Measurements from ENCODE around the gene SHTN1. TPM values are rescaled to one million over a fixed set of nuclear protein-coding genes. Genes with fewer than 3 reads are reported as not detected.

The SHTN1 gene
- total RNA-seq, 2 donors from 2014 or later: 13.9 to 18.2 TPM

DNA sequence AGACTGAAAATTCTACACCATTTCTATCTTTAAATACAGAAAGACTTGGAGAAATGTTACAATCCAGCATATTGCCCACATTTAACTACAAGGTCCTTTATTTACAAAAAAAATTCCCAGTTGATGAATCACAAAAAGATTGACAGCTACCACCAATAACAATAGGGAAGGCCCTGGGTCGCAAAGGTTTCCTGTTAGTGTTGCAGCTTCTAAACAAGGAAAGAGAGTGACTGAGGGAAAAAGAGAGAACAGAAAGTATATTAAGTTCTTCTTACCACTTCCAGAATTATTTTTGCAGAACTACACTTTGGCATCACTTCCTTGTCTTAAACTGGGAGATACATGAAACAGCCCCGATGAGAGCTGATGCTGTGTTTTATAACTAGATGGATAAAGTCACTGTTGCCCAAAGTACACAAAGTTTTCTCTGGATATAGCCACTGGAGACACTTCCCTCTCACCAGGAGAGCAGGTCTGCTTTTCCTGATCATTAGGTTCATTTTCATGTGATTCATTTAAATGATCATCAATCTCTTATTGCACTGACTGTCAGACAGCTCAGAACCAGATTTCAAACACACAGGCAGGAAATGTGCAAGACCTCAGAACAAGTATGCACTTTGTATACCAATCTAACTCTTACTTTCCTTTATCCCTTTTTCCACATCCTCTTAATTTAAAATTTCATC lies 57.0 kb downstream of the SHTN1 start:
- Histone ChIP-seq H3K27ac (no peak overlapping the region), H3K36me3 (no peaks in the 10 kb centered on the region), H3K4me3 (no peak overlapping the region), H3K27me3 (replicated peaks; ENCODE audit: insufficient read depth) (no peaks in the 10 kb centered on the region), H3K4me1 (ENCODE audit: control insufficient read depth in 1 of 2, low read depth in 2 of 2) (peaks cover 0 to 6% of the 10 kb centered on the region in 2 donors), H3K9me3 (no peaks in the 10 kb centered on the region)
- DNase-seq (ENCODE audit: low spot score): no peak
- TF ChIP-seq, protein P1, sequence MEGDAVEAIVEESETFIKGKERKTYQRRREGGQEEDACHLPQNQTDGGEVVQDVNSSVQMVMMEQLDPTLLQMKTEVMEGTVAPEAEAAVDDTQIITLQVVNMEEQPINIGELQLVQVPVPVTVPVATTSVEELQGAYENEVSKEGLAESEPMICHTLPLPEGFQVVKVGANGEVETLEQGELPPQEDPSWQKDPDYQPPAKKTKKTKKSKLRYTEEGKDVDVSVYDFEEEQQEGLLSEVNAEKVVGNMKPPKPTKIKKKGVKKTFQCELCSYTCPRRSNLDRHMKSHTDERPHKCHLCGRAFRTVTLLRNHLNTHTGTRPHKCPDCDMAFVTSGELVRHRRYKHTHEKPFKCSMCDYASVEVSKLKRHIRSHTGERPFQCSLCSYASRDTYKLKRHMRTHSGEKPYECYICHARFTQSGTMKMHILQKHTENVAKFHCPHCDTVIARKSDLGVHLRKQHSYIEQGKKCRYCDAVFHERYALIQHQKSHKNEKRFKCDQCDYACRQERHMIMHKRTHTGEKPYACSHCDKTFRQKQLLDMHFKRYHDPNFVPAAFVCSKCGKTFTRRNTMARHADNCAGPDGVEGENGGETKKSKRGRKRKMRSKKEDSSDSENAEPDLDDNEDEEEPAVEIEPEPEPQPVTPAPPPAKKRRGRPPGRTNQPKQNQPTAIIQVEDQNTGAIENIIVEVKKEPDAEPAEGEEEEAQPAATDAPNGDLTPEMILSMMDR (IDR thresholded peaks at IDR 0.05): no peak
- ATAC-seq (ENCODE audit: insufficient number of reproducible peaks, low FRiP score, low read depth): no peak

DNA sequence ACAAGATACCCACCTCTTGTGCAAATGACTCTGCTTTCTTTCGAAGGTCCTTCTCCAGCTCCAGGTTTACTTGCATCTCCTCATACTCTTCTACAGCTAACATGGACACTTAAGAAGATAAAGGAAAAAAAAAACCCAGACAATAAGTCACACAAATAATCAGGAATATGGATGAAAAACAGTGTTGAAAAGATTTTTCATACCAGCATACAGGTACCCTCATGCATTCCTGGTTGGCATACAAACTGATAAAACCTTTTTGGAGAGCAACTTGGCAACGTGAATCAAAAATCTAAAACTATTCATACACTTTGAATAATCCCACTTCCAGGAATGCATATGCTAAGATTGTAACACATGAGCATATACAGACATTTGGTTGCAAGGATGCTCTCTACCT lies 60.1 kb downstream of the SHTN1 start:
- Histone ChIP-seq H3K9me3 (no peaks in the 10 kb centered on the region), H3K4me3 (no peak overlapping the region), H3K27me3 (replicated peaks; ENCODE audit: insufficient read depth) (no peaks in the 10 kb centered on the region), H3K4me1 (ENCODE audit: control insufficient read depth in 1 of 2, low read depth in 2 of 2) (peaks cover 0 to 6% of the 10 kb centered on the region in 2 donors), H3K36me3 (peaks cover under 1% of the 10 kb centered on the region), H3K27ac (no peak overlapping the region)
- TF ChIP-seq, protein P1 (IDR thresholded peaks at IDR 0.05): no peak
- no peak for ATAC-seq (ENCODE audit: insufficient number of reproducible peaks, low FRiP score, low read depth)
- DNase-seq (ENCODE audit: low spot score): no peak

DNA sequence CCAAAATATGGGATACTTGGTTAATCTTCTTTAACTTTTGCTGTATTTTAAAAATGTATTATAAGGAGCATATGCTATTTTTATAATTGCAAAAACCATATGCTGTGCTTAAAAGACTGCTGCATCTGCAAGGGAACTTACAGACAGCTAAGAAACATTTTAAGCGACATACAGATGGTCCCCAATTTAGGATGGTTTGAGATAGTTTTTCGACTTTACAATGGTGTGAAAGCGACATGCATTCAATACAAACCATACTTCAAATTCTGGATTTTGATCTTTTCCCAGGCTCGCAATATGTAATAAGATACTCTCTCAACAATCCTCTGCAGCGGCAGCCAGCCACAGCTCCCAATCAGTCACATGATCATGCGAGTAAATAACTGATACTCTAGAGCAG lies 73.2 kb downstream of the SHTN1 start:
- H3K4me3 ChIP-seq: no peak overlapping the region

DNA sequence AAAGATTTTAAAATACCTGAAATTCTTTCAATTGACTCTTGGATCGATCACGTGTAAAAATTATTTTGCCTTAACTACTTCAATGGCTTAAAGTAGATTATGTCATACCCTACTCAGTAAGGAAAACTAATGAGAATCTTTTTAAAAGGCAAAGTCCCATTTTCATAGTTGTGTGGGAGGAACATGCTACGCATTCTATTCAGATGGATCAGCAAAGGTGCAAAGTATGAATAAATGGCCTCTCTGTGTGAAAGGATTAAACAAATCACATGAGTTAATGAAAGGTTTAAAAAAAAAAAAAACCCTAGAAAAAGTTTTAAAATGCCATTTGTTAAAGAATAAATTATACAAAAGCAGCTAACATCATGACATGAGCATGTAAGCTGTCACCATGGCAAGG lies 78.6 kb downstream of the SHTN1 start:
- Histone ChIP-seq H3K4me3 (no peak overlapping the region), H3K36me3 (no peaks in the 10 kb centered on the region), H3K27ac (no peak overlapping the region), H3K27me3 (replicated peaks; ENCODE audit: insufficient read depth) (no peaks in the 10 kb centered on the region), H3K9me3 (no peaks in the 10 kb centered on the region), H3K4me1 (ENCODE audit: control insufficient read depth in 1 of 2, low read depth in 2 of 2) (no peaks in the 10 kb centered on the region)
- DNase-seq (ENCODE audit: low spot score): no peak
- no peak for ATAC-seq (ENCODE audit: insufficient number of reproducible peaks, low FRiP score, low read depth)
- TF ChIP-seq, protein P1 (IDR thresholded peaks at IDR 0.05): no peak

More for the DNA sequence above, 73.2 kb downstream of the SHTN1 start:
- no peak for ATAC-seq (ENCODE audit: insufficient number of reproducible peaks, low FRiP score, low read depth)
- TF ChIP-seq, protein P1 (IDR thresholded peaks at IDR 0.05): no peak
- no peaks in the 10 kb centered on the region for H3K9me3 ChIP-seq
- H3K36me3 ChIP-seq: peaks cover 3% of the 10 kb centered on the region
- H3K27ac ChIP-seq: no peak overlapping the region
- DNase-seq (ENCODE audit: low spot score): no peak
- H3K27me3 ChIP-seq (replicated peaks; ENCODE audit: insufficient read depth): no peaks in the 10 kb centered on the region
- no peaks in the 10 kb centered on the region for H3K4me1 ChIP-seq (ENCODE audit: control insufficient read depth in 1 of 2, low read depth in 2 of 2)

DNA sequence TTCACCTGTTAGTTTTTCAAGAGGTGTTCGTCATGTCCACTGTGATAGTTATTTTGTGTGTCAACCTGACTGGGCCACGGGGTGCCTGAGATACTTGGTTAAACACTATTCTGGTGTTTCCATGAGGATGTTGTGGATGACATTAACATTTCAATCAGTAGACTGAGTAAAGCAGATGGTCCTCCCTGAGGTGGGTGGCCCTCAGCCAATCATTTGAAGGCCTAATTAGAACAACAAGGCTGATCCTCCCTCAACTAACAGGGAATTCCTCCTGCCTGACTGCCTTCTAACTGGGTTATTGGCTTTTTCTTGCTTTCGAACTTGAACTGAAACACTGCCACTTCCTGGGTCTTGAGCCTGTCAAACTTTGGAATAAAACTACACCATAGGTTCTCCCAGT lies 79.9 kb downstream of the SHTN1 start:
- no peak for ATAC-seq (ENCODE audit: insufficient number of reproducible peaks, low FRiP score, low read depth)
- TF ChIP-seq, protein P1 (IDR thresholded peaks at IDR 0.05): no peak
- no peak overlapping the region for H3K4me3 ChIP-seq

More for the DNA sequence above, 79.9 kb downstream of the SHTN1 start:
- H3K27ac ChIP-seq: no peak overlapping the region
- no peaks in the 10 kb centered on the region for H3K36me3 ChIP-seq
- no peaks in the 10 kb centered on the region for H3K4me1 ChIP-seq (ENCODE audit: control insufficient read depth in 1 of 2, low read depth in 2 of 2)
- DNase-seq (ENCODE audit: low spot score): no peak
- H3K27me3 ChIP-seq (replicated peaks; ENCODE audit: insufficient read depth): no peaks in the 10 kb centered on the region
- H3K9me3 ChIP-seq: no peaks in the 10 kb centered on the region
